GM18526 (cell line): ENCODE data around the gene PTPRK.

ENCODE experiments used
- POLR2A ChIP-seq: IDR thresholded peaks from 3 replicates; pipeline ENCODE4 v1.6.1; 2011; ENCODE audit not compliant: insufficient read length; ENCODE audit errors: extremely low read depth

PTPRK gene

DNA sequence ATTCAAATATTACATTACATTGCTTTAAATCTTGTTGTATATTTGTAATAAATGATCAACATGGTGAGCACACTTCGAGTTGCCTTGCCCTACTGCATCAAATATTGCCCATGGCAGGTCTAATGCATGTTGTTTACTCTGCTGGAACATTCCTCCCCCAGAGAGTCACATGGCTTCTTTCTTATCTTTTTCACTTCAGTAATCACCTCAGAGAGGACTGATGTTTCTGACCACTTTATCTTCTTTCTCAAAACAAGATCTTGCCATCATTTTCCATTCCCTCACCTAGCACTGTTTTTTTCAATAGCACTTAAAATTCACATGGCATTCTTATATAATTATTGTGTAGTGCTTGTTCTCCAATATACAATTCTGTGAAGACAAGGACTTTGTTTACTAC is 376.1 kb downstream of the PTPRK start:
- no peak for TF ChIP-seq POLR2A

DNA sequence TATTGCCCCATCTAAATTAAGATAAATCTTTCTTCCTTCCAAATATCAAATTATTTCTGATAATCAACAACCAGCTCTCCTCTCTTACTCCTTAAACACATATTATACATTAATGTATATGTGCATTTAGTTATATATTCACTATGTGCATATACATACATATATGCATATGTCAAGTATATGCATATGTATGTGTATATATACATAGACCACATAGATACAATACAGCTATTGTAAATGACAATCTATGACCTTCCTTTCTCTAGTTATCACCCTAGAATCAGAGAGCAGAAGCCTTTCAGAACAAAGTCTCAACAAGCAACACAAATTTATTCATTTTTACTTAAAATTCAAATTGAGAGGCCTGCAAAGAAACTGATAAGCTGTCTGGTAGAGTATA is 378.5 kb downstream of the PTPRK start:
- no peak for TF ChIP-seq POLR2A

DNA sequence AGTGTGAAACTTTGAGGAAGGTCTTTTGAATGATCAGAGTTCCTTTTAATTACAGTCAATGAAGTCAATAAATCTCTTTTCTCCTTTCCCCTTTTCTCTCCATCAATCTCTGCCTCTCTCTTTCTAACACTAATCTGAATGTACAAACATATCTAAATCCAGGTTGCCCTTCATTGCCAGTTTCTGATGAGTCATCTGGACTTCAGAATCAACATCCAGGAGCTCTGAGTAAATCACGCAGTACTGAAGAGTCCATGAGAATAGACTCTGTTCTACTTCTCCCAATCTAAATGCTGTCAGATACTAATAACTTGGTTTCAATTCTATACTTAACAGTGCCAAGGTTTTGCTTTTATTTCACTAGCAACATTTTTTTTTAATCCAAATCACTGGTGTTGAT is 380.9 kb downstream of the PTPRK start:
- TF ChIP-seq POLR2A, result no peak

DNA sequence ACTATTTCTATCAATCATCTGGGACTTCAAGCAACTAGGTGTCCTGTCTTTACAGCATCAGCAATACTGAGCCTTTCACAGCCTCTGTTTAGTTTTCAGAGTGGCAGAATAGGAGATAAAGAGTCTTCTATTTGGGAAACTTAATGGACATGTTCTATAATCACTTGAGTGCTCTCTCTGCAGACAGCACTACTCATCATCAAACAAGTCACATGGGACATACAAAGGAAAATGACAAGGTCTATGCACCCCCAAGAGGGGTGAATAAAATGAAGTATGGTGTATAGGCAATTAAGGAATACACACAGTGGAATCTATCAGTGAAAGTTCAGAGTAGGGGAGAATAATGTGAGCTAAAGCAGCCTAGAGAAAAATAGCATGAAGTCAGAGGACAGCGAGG is 381.7 kb downstream of the PTPRK start:
- no peak for TF ChIP-seq POLR2A

DNA sequence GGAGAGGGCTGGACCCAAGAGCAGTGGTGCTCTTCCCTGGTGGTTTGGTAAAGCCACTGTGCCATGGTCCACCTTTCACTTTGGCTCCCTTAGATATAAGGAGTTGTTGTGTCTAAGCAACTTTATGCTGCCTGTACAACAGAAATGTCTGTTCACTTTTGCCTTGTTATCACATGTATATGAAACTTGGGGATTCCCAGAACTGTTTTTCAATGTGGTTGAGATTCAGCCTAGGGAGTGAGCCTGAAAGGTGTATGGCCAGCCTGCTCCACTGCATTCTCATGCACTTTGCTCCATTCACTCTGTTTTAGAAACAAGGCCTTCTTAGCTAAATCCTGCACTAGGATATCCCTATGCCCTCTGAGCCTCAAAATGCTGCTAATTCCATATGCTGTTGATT is 385.1 kb downstream of the PTPRK start:
- no peak for TF ChIP-seq POLR2A

DNA sequence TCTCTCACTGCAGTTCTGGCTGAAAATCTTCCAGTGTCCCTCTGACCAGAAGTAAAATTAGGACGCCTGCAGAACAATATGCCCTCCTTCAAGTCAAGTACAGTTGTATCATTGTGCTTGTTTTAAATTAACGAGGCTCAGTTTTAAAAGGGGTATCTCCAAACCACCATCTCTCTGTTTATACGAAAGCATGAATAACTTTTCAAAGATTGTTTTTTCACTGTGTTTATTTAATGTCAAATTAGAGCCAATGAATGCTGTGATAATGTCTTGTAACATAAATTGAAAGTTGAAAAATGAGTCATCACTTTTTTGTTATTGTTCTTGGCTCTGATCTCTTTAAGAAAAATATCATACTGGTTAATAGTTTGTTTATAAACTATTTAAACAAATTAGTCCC is 388.8 kb downstream of the PTPRK start:
- TF ChIP-seq POLR2A, result no peak

DNA sequence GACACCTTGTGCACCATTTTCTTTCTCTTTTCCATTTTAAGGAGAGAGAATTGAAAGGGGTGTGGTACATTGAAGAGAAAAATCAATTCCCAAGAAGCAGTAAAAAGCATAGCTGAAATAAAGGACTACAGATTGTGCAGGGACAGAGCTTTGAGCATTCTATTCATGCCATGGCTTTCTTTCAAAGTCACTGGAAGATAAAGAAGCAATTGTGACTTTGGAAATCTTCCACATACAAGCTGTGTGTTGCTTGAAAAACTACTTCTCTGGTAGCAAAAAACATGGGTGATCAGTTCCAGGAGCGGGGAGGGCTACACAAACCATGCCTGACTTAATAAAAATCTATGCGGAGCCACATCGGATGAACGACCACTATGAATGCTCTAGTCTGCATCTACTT is 389.4 kb downstream of the PTPRK start:
- no peak for TF ChIP-seq POLR2A

DNA sequence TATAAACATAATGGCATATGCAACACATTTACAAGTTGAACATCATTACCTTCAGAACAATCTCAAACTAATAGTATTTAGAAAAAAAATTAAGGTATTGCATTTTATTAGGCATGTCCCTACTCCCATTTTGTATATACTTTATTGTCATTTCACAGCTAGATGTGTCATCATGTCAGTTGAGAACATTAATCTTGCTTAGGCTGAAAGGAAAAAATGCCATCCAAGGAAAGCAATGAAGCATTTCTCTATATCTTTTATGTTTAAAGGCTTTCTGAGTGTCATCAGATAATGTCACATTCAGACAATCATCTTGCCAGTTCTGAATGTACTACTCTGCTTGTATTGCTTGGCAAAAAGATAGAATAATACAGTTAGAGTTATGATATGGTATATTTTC is 390.7 kb downstream of the PTPRK start:
- TF ChIP-seq POLR2A, result no peak

DNA sequence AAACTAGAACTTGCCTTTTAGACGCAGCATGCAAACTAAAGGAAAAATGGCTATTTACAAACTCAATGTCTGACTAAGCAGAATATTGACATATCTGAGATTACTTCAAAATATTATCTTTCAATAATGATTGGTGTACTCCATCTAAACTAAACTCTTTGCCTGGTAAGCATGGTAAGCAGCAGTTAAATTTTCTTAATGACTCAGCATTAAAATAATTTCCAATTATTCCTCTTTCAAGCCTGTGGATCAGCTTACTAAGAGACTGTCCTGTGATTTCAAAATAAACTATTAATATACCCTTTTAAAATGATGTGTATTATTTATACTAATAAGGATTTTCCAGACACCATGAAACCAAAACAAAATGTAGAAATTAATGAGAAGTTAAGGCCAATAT is 392.7 kb downstream of the PTPRK start:
- TF ChIP-seq POLR2A, result no peak

DNA sequence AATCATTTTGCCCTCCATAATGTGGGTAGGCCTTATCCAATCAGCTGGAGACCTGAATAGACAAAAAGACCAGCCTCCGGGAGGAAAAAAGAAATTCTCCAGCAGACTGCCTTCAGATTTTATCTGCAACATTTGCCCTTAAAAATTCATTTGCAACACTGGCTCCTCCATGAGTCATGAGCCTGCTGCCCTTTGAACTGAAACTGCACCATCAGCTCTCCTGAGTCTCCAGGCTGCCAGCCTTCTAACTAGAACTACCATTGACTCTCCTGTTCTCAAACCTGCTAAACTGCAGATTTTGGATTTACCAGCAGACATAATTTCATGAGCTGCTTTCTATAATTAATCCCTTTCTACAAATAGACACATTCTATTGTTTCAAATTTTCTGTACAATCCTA is 395.7 kb downstream of the PTPRK start:
- no peak for TF ChIP-seq POLR2A

DNA sequence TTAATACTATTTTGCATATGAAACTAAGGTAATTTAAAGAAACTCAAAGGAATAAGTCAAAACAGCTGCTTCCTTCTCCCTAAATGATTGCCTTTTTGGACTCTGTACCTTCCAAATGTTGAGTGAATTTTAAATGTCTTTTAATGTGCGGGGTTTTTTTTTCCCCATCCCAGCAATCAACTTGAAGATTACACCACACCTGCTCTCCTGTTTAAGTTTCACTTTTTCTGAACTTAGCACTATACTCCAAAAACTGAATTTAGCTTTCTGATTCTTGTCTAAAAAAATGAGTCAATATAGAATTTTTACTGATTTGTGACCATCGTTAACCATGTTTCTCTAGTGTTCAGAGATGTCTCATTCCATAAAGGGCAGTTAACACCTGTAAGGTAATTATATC is 398.8 kb downstream of the PTPRK start:
- TF ChIP-seq POLR2A, result no peak

DNA sequence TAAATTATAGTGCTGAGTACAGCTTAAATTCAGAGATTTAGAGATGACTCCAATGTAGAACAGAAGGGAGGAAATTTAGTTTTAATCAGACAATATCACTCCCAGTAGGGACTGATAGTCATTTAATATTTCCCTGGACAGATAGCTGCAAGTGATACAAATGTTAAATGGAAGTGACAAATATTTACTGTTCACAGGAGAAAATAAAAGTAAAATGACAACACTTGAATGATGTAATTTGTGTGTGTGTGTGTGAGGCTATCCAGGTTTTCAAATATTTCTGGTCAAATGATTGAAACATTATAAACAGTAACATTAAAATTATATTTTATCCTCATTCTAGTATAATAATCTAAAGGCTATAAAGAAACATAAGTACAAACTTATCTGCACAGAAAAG is 399.2 kb downstream of the PTPRK start:
- TF ChIP-seq POLR2A, result no peak

DNA sequence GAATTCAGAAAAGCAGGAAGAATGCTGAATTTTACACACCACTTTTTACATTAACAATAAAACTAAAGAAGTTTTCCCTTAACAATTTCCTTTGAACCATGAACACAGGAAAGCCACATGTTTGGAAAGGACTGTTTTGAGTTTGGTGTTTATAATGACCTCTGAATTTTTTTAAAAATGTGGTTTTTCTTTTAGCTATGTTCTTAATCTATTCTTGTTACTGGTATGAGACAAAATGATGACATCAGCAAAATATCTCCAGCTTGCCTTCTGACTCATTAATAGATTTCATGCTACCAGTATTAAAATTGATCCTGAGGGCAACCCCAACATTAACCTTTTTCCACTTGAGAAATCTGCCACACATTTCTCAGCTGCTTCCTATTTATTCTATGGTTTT is 402.0 kb downstream of the PTPRK start:
- no peak for TF ChIP-seq POLR2A

DNA sequence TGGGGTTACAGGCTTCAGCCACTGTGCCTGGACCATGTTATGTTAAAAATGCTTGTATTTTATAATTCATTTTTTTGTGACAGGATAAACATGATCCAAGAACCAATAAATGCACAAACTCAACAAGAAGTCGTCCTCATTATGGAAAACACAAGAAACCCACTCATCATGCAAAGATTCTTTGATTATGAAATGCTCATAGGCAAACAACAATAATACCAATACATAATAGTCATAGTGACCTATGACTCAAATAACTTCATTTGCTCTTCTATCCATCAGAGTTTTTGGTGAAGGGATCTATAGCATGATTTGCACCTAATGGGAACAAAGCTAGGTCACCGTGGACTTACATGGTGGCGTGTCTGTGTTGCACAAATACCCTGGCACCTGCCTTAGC is 402.5 kb downstream of the PTPRK start:
- no peak for TF ChIP-seq POLR2A

DNA sequence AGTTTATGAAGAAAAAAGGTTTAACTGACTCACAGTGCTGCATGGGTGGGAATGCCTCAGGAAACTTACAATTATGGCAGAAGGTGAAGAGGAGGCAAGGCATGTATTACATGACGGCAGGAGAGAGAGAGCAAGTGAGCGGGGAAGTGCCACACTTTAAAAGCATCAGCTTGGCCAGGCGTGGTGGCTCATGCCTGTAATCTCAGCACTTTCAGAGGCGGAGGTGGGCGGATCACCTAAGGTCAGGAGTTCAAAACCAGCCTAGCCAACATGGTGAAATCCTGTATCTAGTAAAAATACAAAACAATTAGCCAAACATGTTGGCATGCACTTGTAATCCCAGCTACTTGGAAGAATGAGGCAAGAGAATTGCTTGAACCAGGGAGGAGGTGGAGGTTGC is 406.2 kb downstream of the PTPRK start:
- no peak for TF ChIP-seq POLR2A

DNA sequence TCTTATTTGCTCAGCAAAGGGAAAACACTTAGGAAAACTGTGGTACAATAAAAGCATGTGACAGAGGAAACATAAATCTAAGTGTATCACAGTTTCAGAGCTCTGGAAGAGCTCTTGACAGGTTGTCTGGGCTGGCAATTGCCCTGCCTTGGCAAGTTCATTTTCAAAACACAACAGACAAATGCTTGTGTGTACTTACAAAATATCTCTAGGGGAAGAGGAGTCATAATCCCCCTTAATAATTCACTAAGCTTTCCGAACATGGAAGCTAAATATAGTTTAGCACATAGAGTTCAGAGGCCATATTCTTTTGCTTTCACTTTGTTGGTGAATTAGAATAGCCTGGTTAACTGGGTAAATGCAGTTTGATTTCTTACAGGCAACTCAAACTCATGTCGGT is 407.9 kb downstream of the PTPRK start:
- TF ChIP-seq POLR2A, result no peak

DNA sequence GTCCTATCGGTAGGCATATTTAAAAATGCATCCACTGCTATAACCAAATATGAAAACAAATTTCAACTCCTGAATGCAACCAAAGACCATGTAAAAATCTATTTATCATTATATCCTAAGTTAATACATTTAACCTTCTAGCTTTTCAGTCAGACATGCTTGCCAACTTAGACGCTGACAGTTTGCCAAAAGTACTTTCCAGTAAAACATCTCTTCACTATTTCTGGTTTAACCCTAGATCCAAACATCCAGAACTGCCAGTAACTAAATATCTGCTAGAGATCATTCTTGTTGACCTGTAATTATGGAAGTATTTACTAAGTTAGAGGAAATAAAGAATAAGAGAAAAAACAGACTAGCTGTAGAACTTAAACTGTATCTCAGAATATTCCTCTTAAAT is 409.3 kb downstream of the PTPRK start:
- TF ChIP-seq POLR2A, result no peak

DNA sequence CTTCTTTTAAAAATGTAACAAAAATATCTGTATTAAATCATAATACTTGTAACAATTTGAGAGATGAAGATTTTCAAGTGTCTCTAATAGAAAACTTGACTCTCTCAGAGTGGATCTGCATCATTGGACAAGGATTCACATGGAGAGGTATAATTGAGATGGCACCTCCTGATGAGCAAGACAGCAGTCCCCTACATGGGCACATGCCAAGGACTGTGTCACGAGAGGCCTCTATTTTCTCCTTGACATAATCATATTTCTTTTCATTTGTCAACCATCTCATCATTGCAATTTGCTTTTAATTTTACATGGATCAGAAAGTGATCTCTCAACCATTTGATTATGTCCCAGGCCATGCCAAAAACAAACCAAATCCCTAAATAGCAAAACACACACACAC is 412.7 kb downstream of the PTPRK start:
- TF ChIP-seq POLR2A, result no peak
